ENCODE data around the gene PIK3CD.
"Not testable (repeated sequence)": the region's sequence is repeated elsewhere in the genome, so short reads cannot be mapped to it uniquely, and the experiment has no call there.

Gene PIK3CD

GRCh38 chr1:9624081-9624480, 27.4 kb upstream of the PIK3CD start:
- no peak for DNase-seq

GRCh38 chr1:9625030-9625429, 26.5 kb upstream of the PIK3CD start:
- DNase-seq = not testable (repeated sequence)

- DNase-seq = peak; percentile 73
These were observed 25.3 kb upstream of the PIK3CD start for GRCh38 chr1:9626201-9626608.

- DNase-seq = no peak
These were observed 22.7 kb upstream of the PIK3CD start for GRCh38 chr1:9628541-9629444.

GRCh38 chr1:9629445-9630201, 21.9 kb upstream of the PIK3CD start:
- peak; percentile 75 for DNase-seq

- DNase-seq = no peak
These were observed 21.0 kb upstream of the PIK3CD start for GRCh38 chr1:9630331-9631111.

GRCh38 chr1:9631613-9632012, 19.9 kb upstream of the PIK3CD start:
- DNase-seq = no peak

- no peak for DNase-seq
These were observed 18.0 kb upstream of the PIK3CD start for GRCh38 chr1:9633493-9633892.

- DNase-seq = no peak
These were observed 16.9 kb upstream of the PIK3CD start for GRCh38 chr1:9634582-9634981.

- DNase-seq = no peak
These were observed 12.3 kb upstream of the PIK3CD start for GRCh38 chr1:9639227-9639626.

GRCh38 chr1:9643351-9644256, 7.9 kb upstream of the PIK3CD start:
- no peak for DNase-seq

- DNase-seq = peak; percentile 59
These were observed 5.5 kb upstream of the PIK3CD start for GRCh38 chr1:9646037-9646436.

GRCh38 chr1:9648171-9648570, 3.4 kb upstream of the PIK3CD start:
- DNase-seq = no peak

GRCh38 chr1:9649769-9650168, 1.8 kb upstream of the PIK3CD start:
- no peak for DNase-seq

GRCh38 chr1:9651220-9651564, 339 bp upstream of the PIK3CD start:
- DNase-seq = no peak

GRCh38 chr1:9652379-9653209, 1.1 kb downstream of the PIK3CD start:
- DNase-seq = peak; percentile 60

- no peak for DNase-seq
These were observed 1.6 kb downstream of the PIK3CD start for GRCh38 chr1:9653210-9653490.

- no peak for DNase-seq
These were observed 2.0 kb downstream of the PIK3CD start for GRCh38 chr1:9653491-9654050.

- DNase-seq = no peak
These were observed 2.7 kb downstream of the PIK3CD start for GRCh38 chr1:9654051-9654833.
